ENCODE measurements around the gene EDN2.

- no peak for TF ChIP-seq CTCF (IDR thresholded peaks at IDR 0.05; ENCODE audit: insufficient read depth, low read length, poor library complexity, severe bottlenecking)
- no peak for TF ChIP-seq EZH2phosphoT487 (conservative IDR thresholded peaks at IDR 0.05; ENCODE audit: low read length)
These were observed 16.8 kb downstream of the EDN2 start for GRCh38 chr1:41467673-41468072.
